GM04504 (cell line): Measurements from ENCODE around the gene ZFP2.

Source experiments
- DNase-seq: peaks from one replicate; pipeline ENCODE4 v3.0.0-alpha.2; 2012; ENCODE audit warnings: low read depth

Gene ZFP2

GRCh38 chr5:178981381-178981780, 85.7 kb downstream of the ZFP2 start:
- no peak for DNase-seq
